ENCODE measurements around the gene EFCAB9. TPM values are rescaled to one million over a fixed set of nuclear protein-coding genes. Genes with fewer than 3 reads are reported as not detected.
"Not testable (repeated sequence)": the region's sequence is repeated elsewhere in the genome, so short reads cannot be mapped to it uniquely, and the experiment has no call there.

EFCAB9 gene
- polyA plus RNA-seq, 1 donor from 2014 or later, result not detected

DNA sequence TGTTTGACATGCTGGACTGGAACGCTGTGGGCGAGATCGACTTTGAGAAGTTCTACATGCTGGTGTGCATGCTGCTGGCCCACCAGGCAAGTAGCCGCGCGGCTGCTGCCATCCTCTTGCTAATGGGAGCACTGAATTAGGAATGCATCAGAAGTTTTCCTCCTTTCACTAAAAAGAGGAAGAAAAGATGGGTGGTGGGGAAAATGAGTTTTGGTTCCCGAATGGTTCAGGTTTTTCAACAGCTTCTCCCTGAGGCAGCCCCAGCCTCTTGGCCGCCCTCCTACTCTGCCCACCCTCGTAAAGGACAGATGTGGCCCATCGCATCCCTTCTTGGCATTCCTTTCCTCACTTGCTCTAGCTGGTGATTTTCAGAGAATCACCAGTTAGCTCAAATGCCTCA, 5.5 kb downstream of the EFCAB9 start:
- Histone ChIP-seq H3K9me3 (ENCODE audit: low read length) (no peaks in the 10 kb centered on the region), H3K4me3 (ENCODE audit: low read length) (no peak overlapping the region), H3K27ac (ENCODE audit: low read length) (no peak overlapping the region), H3K27me3 (ENCODE audit: insufficient read depth, low read depth, low read length) (no peaks in the 10 kb centered on the region), H4K20me1 (ENCODE audit: insufficient read depth) (no peaks in the 10 kb centered on the region), H3K9me2 (ENCODE audit: insufficient read depth, low read length) (no peaks in the 10 kb centered on the region), H3K36me3 (ENCODE audit: insufficient read depth, low read length) (no peaks in the 10 kb centered on the region), H3F3A (ENCODE audit: insufficient read depth, low read length, poor library complexity, severe bottlenecking) (no peaks in the 10 kb centered on the region), H3K79me2 (replicated peaks; ENCODE audit: insufficient read depth, low read length) (no peaks in the 10 kb centered on the region), H3K4me2 (ENCODE audit: low read length) (no peak overlapping the region), H2AFZ (ENCODE audit: low read depth, low read length) (no peak overlapping the region), H3K9ac (ENCODE audit: low read length) (no peak overlapping the region)
- TF ChIP-seq TAF1 (IDR thresholded peaks at IDR 0.05; ENCODE audit: low read depth) (no peak), SMC3 (conservative IDR thresholded peaks at IDR 0.05; ENCODE audit: poor library complexity) (no peak), POLR2AphosphoS5 (IDR thresholded peaks at IDR 0.05) (no peak), RAD21 (conservative IDR thresholded peaks at IDR 0.05) (no peak), MXI1 (conservative IDR thresholded peaks at IDR 0.05; ENCODE audit: poor library complexity, severe bottlenecking) (no peak)
- TF ChIP-seq, protein P1, sequence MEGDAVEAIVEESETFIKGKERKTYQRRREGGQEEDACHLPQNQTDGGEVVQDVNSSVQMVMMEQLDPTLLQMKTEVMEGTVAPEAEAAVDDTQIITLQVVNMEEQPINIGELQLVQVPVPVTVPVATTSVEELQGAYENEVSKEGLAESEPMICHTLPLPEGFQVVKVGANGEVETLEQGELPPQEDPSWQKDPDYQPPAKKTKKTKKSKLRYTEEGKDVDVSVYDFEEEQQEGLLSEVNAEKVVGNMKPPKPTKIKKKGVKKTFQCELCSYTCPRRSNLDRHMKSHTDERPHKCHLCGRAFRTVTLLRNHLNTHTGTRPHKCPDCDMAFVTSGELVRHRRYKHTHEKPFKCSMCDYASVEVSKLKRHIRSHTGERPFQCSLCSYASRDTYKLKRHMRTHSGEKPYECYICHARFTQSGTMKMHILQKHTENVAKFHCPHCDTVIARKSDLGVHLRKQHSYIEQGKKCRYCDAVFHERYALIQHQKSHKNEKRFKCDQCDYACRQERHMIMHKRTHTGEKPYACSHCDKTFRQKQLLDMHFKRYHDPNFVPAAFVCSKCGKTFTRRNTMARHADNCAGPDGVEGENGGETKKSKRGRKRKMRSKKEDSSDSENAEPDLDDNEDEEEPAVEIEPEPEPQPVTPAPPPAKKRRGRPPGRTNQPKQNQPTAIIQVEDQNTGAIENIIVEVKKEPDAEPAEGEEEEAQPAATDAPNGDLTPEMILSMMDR (IDR thresholded peaks at IDR 0.05; ENCODE audit: poor library complexity, severe bottlenecking), result no peak
- TF ChIP-seq, protein P2, sequence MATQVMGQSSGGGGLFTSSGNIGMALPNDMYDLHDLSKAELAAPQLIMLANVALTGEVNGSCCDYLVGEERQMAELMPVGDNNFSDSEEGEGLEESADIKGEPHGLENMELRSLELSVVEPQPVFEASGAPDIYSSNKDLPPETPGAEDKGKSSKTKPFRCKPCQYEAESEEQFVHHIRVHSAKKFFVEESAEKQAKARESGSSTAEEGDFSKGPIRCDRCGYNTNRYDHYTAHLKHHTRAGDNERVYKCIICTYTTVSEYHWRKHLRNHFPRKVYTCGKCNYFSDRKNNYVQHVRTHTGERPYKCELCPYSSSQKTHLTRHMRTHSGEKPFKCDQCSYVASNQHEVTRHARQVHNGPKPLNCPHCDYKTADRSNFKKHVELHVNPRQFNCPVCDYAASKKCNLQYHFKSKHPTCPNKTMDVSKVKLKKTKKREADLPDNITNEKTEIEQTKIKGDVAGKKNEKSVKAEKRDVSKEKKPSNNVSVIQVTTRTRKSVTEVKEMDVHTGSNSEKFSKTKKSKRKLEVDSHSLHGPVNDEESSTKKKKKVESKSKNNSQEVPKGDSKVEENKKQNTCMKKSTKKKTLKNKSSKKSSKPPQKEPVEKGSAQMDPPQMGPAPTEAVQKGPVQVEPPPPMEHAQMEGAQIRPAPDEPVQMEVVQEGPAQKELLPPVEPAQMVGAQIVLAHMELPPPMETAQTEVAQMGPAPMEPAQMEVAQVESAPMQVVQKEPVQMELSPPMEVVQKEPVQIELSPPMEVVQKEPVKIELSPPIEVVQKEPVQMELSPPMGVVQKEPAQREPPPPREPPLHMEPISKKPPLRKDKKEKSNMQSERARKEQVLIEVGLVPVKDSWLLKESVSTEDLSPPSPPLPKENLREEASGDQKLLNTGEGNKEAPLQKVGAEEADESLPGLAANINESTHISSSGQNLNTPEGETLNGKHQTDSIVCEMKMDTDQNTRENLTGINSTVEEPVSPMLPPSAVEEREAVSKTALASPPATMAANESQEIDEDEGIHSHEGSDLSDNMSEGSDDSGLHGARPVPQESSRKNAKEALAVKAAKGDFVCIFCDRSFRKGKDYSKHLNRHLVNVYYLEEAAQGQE (IDR thresholded peaks at IDR 0.05; ENCODE audit: borderline replicate concordance), result no peak

DNA sequence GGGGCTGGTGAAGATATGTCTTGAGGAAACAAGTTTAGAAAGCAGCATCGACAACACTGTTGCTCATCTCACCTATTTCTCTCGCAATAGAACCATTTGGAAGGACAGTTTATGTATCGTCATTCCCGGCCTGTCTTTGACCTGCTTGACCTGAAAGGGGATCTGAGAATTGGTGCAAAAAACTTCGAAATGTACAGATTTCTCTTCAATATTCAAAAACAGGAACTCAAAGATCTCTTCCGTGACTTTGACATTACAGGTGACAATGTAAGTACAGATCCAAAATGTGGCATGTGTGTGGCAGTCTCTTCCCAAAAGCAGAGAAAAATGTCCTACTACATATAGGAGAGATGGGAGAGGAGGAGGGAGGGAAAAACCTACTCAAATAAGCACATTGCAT, 6.5 kb downstream of the EFCAB9 start:
- Histone ChIP-seq H4K20me1 (ENCODE audit: insufficient read depth) (no peaks in the 10 kb centered on the region), H3K4me3 (ENCODE audit: low read length) (no peak overlapping the region), H3K36me3 (ENCODE audit: insufficient read depth, low read length) (no peaks in the 10 kb centered on the region), H3K27me3 (ENCODE audit: insufficient read depth, low read depth, low read length) (no peaks in the 10 kb centered on the region), H3K9me2 (ENCODE audit: insufficient read depth, low read length) (no peaks in the 10 kb centered on the region), H3K79me2 (replicated peaks; ENCODE audit: insufficient read depth, low read length) (no peaks in the 10 kb centered on the region), H2AFZ (ENCODE audit: low read depth, low read length) (no peak overlapping the region), H3F3A (ENCODE audit: insufficient read depth, low read length, poor library complexity, severe bottlenecking) (no peaks in the 10 kb centered on the region), H3K4me2 (ENCODE audit: low read length) (no peak overlapping the region), H3K27ac (ENCODE audit: low read length) (no peak overlapping the region), H3K9me3 (ENCODE audit: low read length) (no peaks in the 10 kb centered on the region), H3K9ac (ENCODE audit: low read length) (no peak overlapping the region)
- TF ChIP-seq, protein P2 (IDR thresholded peaks at IDR 0.05; ENCODE audit: borderline replicate concordance), result no peak
- TF ChIP-seq EP300 (conservative IDR thresholded peaks at IDR 0.05; ENCODE audit: poor library complexity, severe bottlenecking) (no peak), TAF1 (IDR thresholded peaks at IDR 0.05; ENCODE audit: low read depth) (no peak), POLR2AphosphoS5 (IDR thresholded peaks at IDR 0.05) (no peak), RAD21 (conservative IDR thresholded peaks at IDR 0.05) (no peak), EZH2 (IDR thresholded peaks at IDR 0.05; ENCODE audit: borderline replicate concordance, insufficient read depth, low read length, poor library complexity, severe bottlenecking) (no peak), SMC3 (conservative IDR thresholded peaks at IDR 0.05; ENCODE audit: poor library complexity) (no peak)
- TF ChIP-seq, protein P1 (IDR thresholded peaks at IDR 0.05; ENCODE audit: poor library complexity, severe bottlenecking), result no peak

DNA sequence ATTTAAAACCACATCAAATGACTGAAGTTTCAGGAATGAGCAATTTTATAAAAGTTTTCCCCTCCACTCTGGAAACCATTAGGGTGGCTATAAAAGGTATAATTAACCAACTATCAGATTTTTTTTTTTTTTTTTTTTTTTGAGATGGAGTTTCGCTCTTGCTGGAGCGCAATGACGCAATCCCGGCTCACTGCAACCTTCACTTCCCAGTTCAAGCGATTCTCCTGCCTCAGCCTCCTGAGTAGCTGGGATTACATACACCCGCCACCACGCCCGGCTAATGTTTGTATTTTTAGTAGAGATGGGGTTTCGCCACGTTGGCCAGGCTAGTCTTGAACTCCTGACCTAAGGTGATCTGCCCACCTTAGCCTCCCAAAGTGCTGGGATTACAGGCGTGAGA, 12.0 kb downstream of the EFCAB9 start:
- H3K27ac ChIP-seq (ENCODE audit: low read length), result not testable (repeated sequence)

More for the DNA sequence above, 12.0 kb downstream of the EFCAB9 start:
- not testable (repeated sequence) for H3F3A ChIP-seq (ENCODE audit: insufficient read depth, low read length, poor library complexity, severe bottlenecking); H3K79me2 ChIP-seq (replicated peaks; ENCODE audit: insufficient read depth, low read length); H3K9me2 ChIP-seq (ENCODE audit: insufficient read depth, low read length); H3K36me3 ChIP-seq (ENCODE audit: insufficient read depth, low read length); H3K9ac ChIP-seq (ENCODE audit: low read length); H3K4me2 ChIP-seq (ENCODE audit: low read length); H3K27me3 ChIP-seq (ENCODE audit: insufficient read depth, low read depth, low read length); H2AFZ ChIP-seq (ENCODE audit: low read depth, low read length); H3K4me3 ChIP-seq (ENCODE audit: low read length); H4K20me1 ChIP-seq (ENCODE audit: insufficient read depth); H3K9me3 ChIP-seq (ENCODE audit: low read length)

Measured in neural cell (in vitro differentiated cells).